ENCODE measurements around the gene THRSP. TPM values are rescaled to one million over a fixed set of nuclear protein-coding genes. Genes with fewer than 3 reads are reported as not detected.
"Not testable (repeated sequence)": the region's sequence is repeated elsewhere in the genome, so short reads cannot be mapped to it uniquely, and the experiment has no call there.

Gene THRSP
- total RNA-seq, 1 donor from 2014 or later, result not detected

DNA sequence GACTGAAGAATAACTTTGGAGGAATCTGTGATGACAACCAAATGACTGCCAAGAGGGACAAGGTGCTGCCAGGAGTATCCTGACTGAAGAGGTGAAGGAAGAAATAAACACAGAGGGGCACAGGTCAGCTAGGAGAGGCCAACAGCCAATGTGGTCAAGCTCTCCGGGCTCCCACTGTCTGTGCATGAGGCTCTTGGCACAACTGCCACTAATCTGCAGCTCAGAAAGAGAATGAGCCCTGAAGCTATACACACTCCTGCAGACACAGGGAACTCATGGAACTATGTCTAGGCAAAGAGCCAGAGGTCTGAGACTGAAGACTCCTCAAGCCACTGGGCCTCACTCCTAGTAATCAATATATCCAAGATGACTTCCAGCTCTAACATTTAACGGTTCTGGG, 7.0 kb downstream of the THRSP start:
- intact Hi-C loops (cut with DNase I), result no loop called here
- no peak for ATAC-seq
- TF ChIP-seq, protein P1, sequence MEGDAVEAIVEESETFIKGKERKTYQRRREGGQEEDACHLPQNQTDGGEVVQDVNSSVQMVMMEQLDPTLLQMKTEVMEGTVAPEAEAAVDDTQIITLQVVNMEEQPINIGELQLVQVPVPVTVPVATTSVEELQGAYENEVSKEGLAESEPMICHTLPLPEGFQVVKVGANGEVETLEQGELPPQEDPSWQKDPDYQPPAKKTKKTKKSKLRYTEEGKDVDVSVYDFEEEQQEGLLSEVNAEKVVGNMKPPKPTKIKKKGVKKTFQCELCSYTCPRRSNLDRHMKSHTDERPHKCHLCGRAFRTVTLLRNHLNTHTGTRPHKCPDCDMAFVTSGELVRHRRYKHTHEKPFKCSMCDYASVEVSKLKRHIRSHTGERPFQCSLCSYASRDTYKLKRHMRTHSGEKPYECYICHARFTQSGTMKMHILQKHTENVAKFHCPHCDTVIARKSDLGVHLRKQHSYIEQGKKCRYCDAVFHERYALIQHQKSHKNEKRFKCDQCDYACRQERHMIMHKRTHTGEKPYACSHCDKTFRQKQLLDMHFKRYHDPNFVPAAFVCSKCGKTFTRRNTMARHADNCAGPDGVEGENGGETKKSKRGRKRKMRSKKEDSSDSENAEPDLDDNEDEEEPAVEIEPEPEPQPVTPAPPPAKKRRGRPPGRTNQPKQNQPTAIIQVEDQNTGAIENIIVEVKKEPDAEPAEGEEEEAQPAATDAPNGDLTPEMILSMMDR (IDR thresholded peaks at IDR 0.05), result no peak
- Histone ChIP-seq H3K27ac (no peak overlapping the region), H3K27me3 (no peaks in the 10 kb centered on the region), H3K36me3 (peaks cover 47% of the 10 kb centered on the region), H3K9me3 (no peaks in the 10 kb centered on the region), H3K4me1 (peaks cover 12% of the 10 kb centered on the region), H3K4me3 (no peak overlapping the region)
- no peak for DNase-seq

DNA sequence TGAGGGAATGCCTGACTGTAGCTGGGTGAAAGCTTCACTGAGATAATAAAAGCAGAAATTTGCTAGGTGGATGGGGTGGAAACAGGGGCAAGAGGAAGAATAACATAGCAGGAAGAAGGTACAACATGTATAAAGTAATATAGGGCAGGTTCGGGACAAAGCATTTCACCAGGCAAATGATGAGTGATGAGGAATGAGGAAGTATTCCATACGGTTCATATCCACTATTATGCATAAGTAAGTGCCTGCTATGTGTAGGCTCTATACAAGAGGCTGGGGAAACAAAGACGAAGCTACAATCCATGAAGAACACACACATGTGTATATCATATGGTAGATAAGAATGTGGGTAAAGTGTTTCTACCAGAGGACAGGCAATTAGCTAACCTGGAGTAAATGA, 8.1 kb downstream of the THRSP start:
- intact Hi-C loops (cut with DNase I), result no loop called here
- Histone ChIP-seq H3K4me1 (peaks cover 20% of the 10 kb centered on the region), H3K36me3 (peaks cover 47% of the 10 kb centered on the region), H3K9me3 (no peaks in the 10 kb centered on the region), H3K4me3 (no peak overlapping the region), H3K27me3 (no peaks in the 10 kb centered on the region), H3K27ac (no peak overlapping the region)
- DNase-seq (no peak), ATAC-seq (no peak)
- TF ChIP-seq, protein P1 (IDR thresholded peaks at IDR 0.05), result no peak

DNA sequence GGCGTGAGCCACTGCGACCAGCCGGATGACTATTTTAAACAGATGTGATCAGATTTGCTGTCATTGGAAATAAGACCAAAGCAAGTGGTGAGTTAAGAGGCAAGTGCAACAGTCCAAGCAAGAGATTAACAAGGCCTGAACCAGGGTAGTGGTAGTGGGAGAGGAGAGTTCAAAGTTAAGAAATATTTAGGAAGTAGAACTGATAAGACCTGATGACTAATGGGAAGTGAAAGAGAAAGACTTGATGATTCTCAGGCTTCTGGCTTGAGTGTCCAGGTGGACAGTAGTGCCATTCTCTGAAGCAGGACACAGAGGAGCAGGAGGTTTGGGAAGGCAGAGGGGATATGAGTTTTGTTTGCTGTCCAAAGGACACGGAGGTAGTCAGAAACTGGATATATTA, 8.8 kb downstream of the THRSP start:
- Histone ChIP-seq H3K36me3 (peaks cover 47% of the 10 kb centered on the region), H3K9me3 (no peaks in the 10 kb centered on the region), H3K27me3 (no peaks in the 10 kb centered on the region), H3K27ac (no peak overlapping the region), H3K4me3 (no peak overlapping the region), H3K4me1 (peaks cover 27% of the 10 kb centered on the region)
- intact Hi-C loops (cut with DNase I), result no loop called here
- DNase-seq (no peak), ATAC-seq (no peak)
- TF ChIP-seq, protein P1 (IDR thresholded peaks at IDR 0.05), result no peak

DNA sequence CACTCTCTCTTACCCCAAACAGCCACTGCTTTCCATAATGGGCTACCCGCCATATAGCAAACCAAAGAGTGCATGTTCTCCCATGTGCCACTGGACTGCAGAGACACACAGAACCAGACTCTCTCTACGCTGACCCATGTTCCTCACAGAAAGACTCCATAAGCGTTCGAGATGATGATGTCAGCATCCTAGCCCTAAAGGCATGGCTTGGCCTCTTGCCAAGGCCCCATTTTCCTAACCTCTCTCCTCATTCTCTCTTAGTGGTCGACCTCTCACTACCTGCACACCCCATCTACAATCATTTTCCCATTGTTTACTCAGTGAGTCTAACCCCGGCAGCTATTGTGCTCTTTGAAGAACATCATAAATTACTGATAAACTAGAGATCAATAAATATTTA, 11.1 kb downstream of the THRSP start:
- Histone ChIP-seq H3K4me3 (no peak overlapping the region), H3K36me3 (peaks cover 30% of the 10 kb centered on the region), H3K4me1 (peaks cover 37% of the 10 kb centered on the region), H3K27me3 (no peaks in the 10 kb centered on the region), H3K9me3 (no peaks in the 10 kb centered on the region), H3K27ac (no peak overlapping the region)
- DNase-seq (no peak), ATAC-seq (no peak)
- TF ChIP-seq, protein P1 (IDR thresholded peaks at IDR 0.05), result no peak
- intact Hi-C loops (cut with DNase I), result no loop called here

DNA sequence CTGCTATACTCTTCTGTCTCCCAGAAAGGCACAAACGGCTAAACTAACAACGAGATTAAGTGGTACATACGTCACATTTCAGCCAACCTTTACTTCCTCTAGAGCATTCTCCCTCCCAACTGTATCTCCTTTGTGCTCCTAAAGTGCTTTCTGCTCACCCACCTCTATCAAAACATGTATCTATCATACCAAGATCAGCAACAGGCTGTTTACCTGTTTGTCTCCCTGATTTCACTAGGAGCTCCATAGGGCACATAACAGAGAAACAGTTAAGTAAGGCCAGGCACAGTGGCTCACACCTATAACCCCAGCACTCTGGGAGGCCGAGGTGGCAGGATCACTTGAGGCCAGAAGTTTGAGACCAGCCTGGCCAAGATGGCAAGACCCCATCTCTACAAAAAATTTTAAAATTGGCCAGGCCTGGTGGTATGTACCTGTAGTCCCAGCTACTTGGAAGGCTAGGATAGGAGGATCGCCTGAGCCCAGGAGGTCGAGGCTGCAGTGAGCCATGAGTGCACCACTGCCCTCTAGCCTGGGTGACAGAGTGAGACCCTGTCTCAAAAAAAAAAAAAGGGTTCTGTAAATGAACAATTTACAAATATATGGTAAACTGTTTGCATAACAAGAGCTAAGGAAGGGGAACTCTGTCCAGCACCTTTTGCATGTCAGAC, 13.2 kb downstream of the THRSP start:
- TF ChIP-seq, protein P1 (IDR thresholded peaks at IDR 0.05), result no peak
- ATAC-seq (no peak), DNase-seq (no peak)
- Histone ChIP-seq H3K4me3 (no peak overlapping the region), H3K36me3 (peaks cover 8% of the 10 kb centered on the region), H3K4me1 (peaks cover 41% of the 10 kb centered on the region), H3K9me3 (no peaks in the 10 kb centered on the region), H3K27ac (no peak overlapping the region), H3K27me3 (no peaks in the 10 kb centered on the region)
- intact Hi-C loops (cut with DNase I), result no loop called here

DNA sequence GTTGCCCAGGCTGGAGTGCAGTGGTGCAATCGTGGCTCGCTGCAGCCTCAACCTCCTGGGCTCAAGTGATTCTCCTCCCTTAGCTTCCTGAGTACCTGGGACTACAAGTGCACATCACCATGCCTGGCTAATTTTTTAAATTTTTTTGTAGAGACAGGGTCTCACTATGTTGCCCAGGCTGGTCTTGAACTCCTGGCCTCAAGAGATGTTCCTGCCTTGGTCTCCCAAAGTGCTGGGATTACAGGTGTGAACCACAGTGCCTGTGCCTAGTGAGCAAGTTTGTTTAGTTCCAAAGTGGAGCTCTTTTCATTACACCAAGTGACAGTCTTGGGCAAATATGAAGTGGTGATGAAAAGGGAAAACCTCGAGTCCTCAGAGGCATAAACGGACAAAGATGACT, 13.9 kb downstream of the THRSP start:
- DNase-seq; H3K27ac ChIP-seq; intact Hi-C loops (cut with DNase I); ATAC-seq; H3K27me3 ChIP-seq; H3K9me3 ChIP-seq; H3K36me3 ChIP-seq: not testable (repeated sequence)
- peaks cover 41% of the 10 kb centered on the region for H3K4me1 ChIP-seq
- peak overlapping the region; percentile 97 for H3K4me3 ChIP-seq

Data from upper lobe of right lung (tissue), 1 donor.